B cell (primary cell): ENCODE results near the gene DCTN4.

Experiments
- CTCF ChIP-seq: fragments of 200-600 bp; IDR thresholded peaks from one replicate; pipeline ENCODE4 v1.8.0; 2022; ENCODE audit warnings: antibody characterized with exemption, mild to moderate bottlenecking
- EZH2 ChIP-seq: IDR thresholded peaks from 2 replicates; pipeline ENCODE4 v1.6.1; 2012; ENCODE audit warnings: borderline replicate concordance, low read depth, mild to moderate bottlenecking, moderate library complexity, low read length; ENCODE audit not compliant: insufficient read depth, poor library complexity, severe bottlenecking

GRCh38 chr5:150660108-150660831 is 98.5 kb downstream of the DCTN4 start:
- TF ChIP-seq CTCF (no peak), EZH2 (no peak)
